Heart right ventricle (tissue), 16 donors: ENCODE results near the gene OLIG2. TPM values are rescaled to one million over a fixed set of nuclear protein-coding genes. Genes with fewer than 3 reads are reported as not detected.
A peak's percentile ranks its signal among the peaks of the same experiment; 100 is the strongest.

Source experiments
- ATAC-seq, 8 donors: fragments of 200-7000 bp; cut with Tn5 transposase; one replicate each; pipeline ENCODE4 v1.9.1; 2020; ENCODE audit warnings: mild to moderate bottlenecking in 8 of 8, moderate library complexity in 8 of 8, moderate number of reproducible peaks in 1 of 8
- DNase-seq, 2 donors: peaks; one replicate each; pipeline ENCODE4 v3.0.0-alpha.2; 2020
- H3K27ac ChIP-seq, 10 donors: fragments of 200-600 bp; sonication (generic) in 2 of 10; one replicate each; pipeline versions ENCODE4 v1.5.0 to v1.8.0; 2020 to 2022; ENCODE audit warnings: mild to moderate bottlenecking in 3 of 10
- H3K27me3 ChIP-seq, 7 donors: fragments of 200-600 bp; one replicate each; pipeline ENCODE4 v1.8.0; 2021 to 2022; ENCODE audit warnings: mild to moderate bottlenecking in 2 of 7
- H3K36me3 ChIP-seq, 9 donors: fragments of 200-600 bp; sonication (generic) in 1 of 9; one replicate each; pipeline versions ENCODE4 v1.5.0 to v1.8.0; 2020 to 2022; ENCODE audit warnings: mild to moderate bottlenecking in 2 of 9
- H3K4me1 ChIP-seq, 9 donors: fragments of 200-600 bp; sonication (generic) in 1 of 9; one replicate each; pipeline versions ENCODE4 v1.5.0 to v1.8.0; 2020 to 2022; ENCODE audit warnings: mild to moderate bottlenecking in 4 of 9
- H3K4me3 ChIP-seq, 10 donors: fragments of 200-600 bp; sonication (generic) in 2 of 10; one replicate each; pipeline versions ENCODE4 v1.5.0 to v1.8.0; 2020 to 2022; ENCODE audit warnings: mild to moderate bottlenecking in 7 of 10, moderate library complexity in 2 of 10
- H3K9me3 ChIP-seq, 11 donors: fragments of 200-600 bp in 10 of 11; sonication (generic) in 2 of 11; one replicate each; pipeline versions ENCODE4 v1.5.0 to v1.8.0; 2013 to 2022; ENCODE audit warnings: mild to moderate bottlenecking in 2 of 11, control low read depth in 1 of 11, moderate library complexity in 1 of 11
- CTCF ChIP-seq, 9 donors: fragments of 200-600 bp; sonication (generic) in 2 of 9; IDR thresholded peaks; one replicate each; pipeline versions ENCODE4 v1.5.0 to v1.8.0; 2021 to 2022; ENCODE audit warnings: antibody characterized with exemption in 9 of 9, mild to moderate bottlenecking in 5 of 9, moderate library complexity in 1 of 9
- WGBS, 2 donors: extraction: QIAGEN DNeasy Blood & Tissue Kit; methylation state at CpG; one replicate each; pipeline ENCODE4 v1.1.7; 2013; ENCODE audit warnings: inconsistent platforms in 1 of 2; 5-methylcytosine and 5-hydroxymethylcytosine counted together
- intact Hi-C, 10 donors: fragments of 100-400 bp; cut with DNase I; formaldehyde crosslinking; loops; one replicate each; pipeline versions ENCODE4 v1.11.1 to v1.14.2; 2022
- polyA plus RNA-seq, 2 donors: library from polyadenylated mRNA; stranded (reverse); fragments of 200-250 nt; gene quantifications; one replicate each; pipeline ENCODE4 v1.2.3, GENCODE V29; 2013
- total RNA-seq, 10 donors: library from RNA; stranded (reverse); fragmentation: NEBNext Ultra II Directional in 3 of 10; extraction: Animal tissue kit (Norgen Biotek cat#: 25700) in 3 of 10; gene quantifications; one replicate each; pipeline versions ENCODE4 v1.2.1 to v1.2.4, GENCODE V29; 2021 to 2023
- donor health status: Arrhythmogenic right ventricular cardiomyopathy.
- donor health status: ischemic (EF 13 %, LVEDD 7.1; RV severe dilation, severe dysfunction).
- donor health status: healthy with polysubstance abuse.
- donor health status: DM: no; HTN: yes; CAD: no.
- donor health status: DM: no; HTN: no; CAD: no.
- donor health status: ischemic (EF 25% LVEDD 6.9; RV normal size, moderate dysfunction).
- donor health status: ischemic (EF 25% LVEDD 5.7; RV mildly dilated, moderate dysfunction).
- donor health status: healthy.
- donor health status: DM: yes; HTN: yes; CAD: no.
- donor health status: Ischemic cardiomyopathy.
- donor health status: ischemic (EF 35%, LVEDD 5.7; RV mildly dilated, moderate dysfunction).
- donor health status: nonischemic (EF 11% LVEDD 7.7; RV severe dilation, severe dysfunction).
- donor health status: DM: yes; HTN: yes; CAD: no.
- donor health status: PGD.
- donor health status: ischemic (EF 29% LVEDD 5.4; RV normal size, mild dysfunction).
- donor health status: nonischemic (EF 23%, LVEDD 6.1; RV moderate dilation, normal function).

Gene OLIG2
- total and polyA plus RNA-seq, 12 donors: not detected

GRCh38 chr21:33015096-33015495 lies 10.6 kb upstream of the OLIG2 start:
- intact Hi-C loops: loop anchor here in 1 of 10 donors (10.0 kb wide), 1 partner anchor 110 kb away; no protein-coding TSS in a partner anchor
- Histone ChIP-seq H3K27me3 (peaks cover 0 to 100% (median 71%) of the 10 kb centered on the region in 7 donors), H3K4me1 (peaks cover 2 to 15% (median 6%) of the 10 kb centered on the region in 9 donors), H3K27ac (no peak overlapping the region), H3K36me3 (no peaks in the 10 kb centered on the region), H3K4me3 (no peak overlapping the region), H3K9me3 (no peaks in the 10 kb centered on the region)
- ATAC-seq (no peak), DNase-seq (no peak)
- 37 to 46% methylated on average over 4 of the region's 4 CpGs for WGBS, 2 donors
- TF ChIP-seq CTCF (IDR thresholded peaks at IDR 0.05): no peak

- ATAC-seq: no peak
- peaks cover 2 to 20% (median 9%) of the 10 kb centered on the region in 9 donors for H3K4me1 ChIP-seq
- no peak for DNase-seq
- no peak for TF ChIP-seq CTCF (IDR thresholded peaks at IDR 0.05)
- H3K36me3 ChIP-seq: no peaks in the 10 kb centered on the region
- intact Hi-C loops: loop anchor here in 1 of 10 donors (10.0 kb wide), 1 partner anchor 109 kb away; no protein-coding TSS in a partner anchor
- no peak overlapping the region for H3K4me3 ChIP-seq
- no peak overlapping the region for H3K27ac ChIP-seq
- no peaks in the 10 kb centered on the region for H3K9me3 ChIP-seq
- WGBS, 2 donors: 78 to 87% methylated on average over 3 of the region's 3 CpGs
- H3K27me3 ChIP-seq: peaks cover 0 to 100% (median 78%) of the 10 kb centered on the region in 7 donors
These were observed 10.0 kb upstream of the OLIG2 start for GRCh38 chr21:33015756-33016155.

GRCh38 chr21:33018707-33019465 lies 6.8 kb upstream of the OLIG2 start:
- intact Hi-C loops: loop anchor here in 1 of 10 donors (10.0 kb wide), 1 partner anchor 106 kb away; no protein-coding TSS in a partner anchor
- Histone ChIP-seq H3K27me3 (peaks cover 10 to 100% (median 96%) of the 10 kb centered on the region in 7 donors), H3K36me3 (no peaks in the 10 kb centered on the region), H3K27ac (no peak overlapping the region), H3K9me3 (no peaks in the 10 kb centered on the region), H3K4me3 (no peak overlapping the region), H3K4me1 (peaks cover 2 to 34% (median 22%) of the 10 kb centered on the region in 9 donors)
- WGBS, 2 donors: 7 to 13% methylated on average over 9 of the region's 9 CpGs
- ATAC-seq (no peak), DNase-seq (no peak)
- no peak for TF ChIP-seq CTCF (IDR thresholded peaks at IDR 0.05)

- intact Hi-C loops: loop anchor here in 1 of 10 donors (10.0 kb wide), 1 partner anchor 105 kb away; no protein-coding TSS in a partner anchor
- WGBS, 2 donors: 4% methylated on average over 16 to 17 of the region's 17 CpGs
- H3K27ac ChIP-seq: no peak overlapping the region
- H3K4me3 ChIP-seq: peak overlapping the region in 6 of 10 donors; percentile 14 to 43 (median 26)
- TF ChIP-seq CTCF (IDR thresholded peaks at IDR 0.05): no peak
- peaks cover 2 to 40% (median 22%) of the 10 kb centered on the region in 9 donors for H3K4me1 ChIP-seq
- H3K9me3 ChIP-seq: no peaks in the 10 kb centered on the region
- DNase-seq (no peak), ATAC-seq (no peak)
- H3K36me3 ChIP-seq: no peaks in the 10 kb centered on the region
- H3K27me3 ChIP-seq: peaks cover 12 to 100% (median 96%) of the 10 kb centered on the region in 7 donors
These were observed 6.2 kb upstream of the OLIG2 start for GRCh38 chr21:33019516-33019884.
